Measurements from ENCODE around the gene TIMM8A.

The TIMM8A gene

GRCh38 chrX:101377547-101377946 is 29.0 kb upstream of the TIMM8A start:
- H3K9me3 ChIP-seq (ENCODE audit: low read length), result no peaks in the 10 kb centered on the region
- no peaks in the 10 kb centered on the region for H3K27me3 ChIP-seq (ENCODE audit: insufficient read depth, low read length)
- no peaks in the 10 kb centered on the region for H3K4me1 ChIP-seq (ENCODE audit: insufficient read depth, low read length)
- no peaks in the 10 kb centered on the region for H3K36me3 ChIP-seq (ENCODE audit: insufficient read depth, low read length)
- H3K4me3 ChIP-seq (ENCODE audit: low read length), result no peak overlapping the region
- H2AFZ ChIP-seq (ENCODE audit: low read depth, low read length), result no peak overlapping the region

DNA sequence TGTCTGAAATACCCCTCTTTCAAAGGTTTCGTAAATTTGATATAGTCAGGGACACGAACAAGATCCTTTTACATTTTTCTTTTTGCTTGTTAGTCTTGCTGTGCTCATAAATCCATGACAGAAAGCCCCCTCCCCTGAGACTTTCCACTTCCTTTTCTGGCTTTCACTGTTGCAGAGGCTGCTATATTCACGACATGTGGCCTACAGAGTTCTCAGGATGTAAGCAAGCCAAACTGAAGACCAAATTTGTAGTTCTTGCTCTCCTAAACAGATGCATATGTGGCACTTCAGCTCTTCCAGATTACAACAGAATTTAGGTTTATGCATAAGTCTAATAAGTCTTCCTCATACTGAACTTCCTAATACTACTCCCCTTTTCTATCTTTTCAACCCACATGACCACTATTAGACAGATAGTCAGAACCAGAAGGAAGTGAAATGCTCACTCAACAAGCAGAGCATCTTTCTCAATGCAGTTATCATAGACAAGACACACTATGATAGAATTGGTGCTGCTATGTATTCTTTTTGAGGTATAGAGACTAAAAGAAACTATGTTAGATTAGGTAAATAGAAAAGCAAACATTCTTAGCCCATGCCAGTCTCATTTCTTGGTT is 22.5 kb upstream of the TIMM8A start:
- H3K36me3 ChIP-seq (ENCODE audit: insufficient read depth, low read length), result no peaks in the 10 kb centered on the region
- H3K4me3 ChIP-seq (ENCODE audit: low read length), result no peak overlapping the region
- H3K9me3 ChIP-seq (ENCODE audit: low read length), result no peaks in the 10 kb centered on the region
- no peak overlapping the region for H2AFZ ChIP-seq (ENCODE audit: low read depth, low read length)
- no peaks in the 10 kb centered on the region for H3K4me1 ChIP-seq (ENCODE audit: insufficient read depth, low read length)
- H3K27me3 ChIP-seq (ENCODE audit: insufficient read depth, low read length), result no peaks in the 10 kb centered on the region

DNA sequence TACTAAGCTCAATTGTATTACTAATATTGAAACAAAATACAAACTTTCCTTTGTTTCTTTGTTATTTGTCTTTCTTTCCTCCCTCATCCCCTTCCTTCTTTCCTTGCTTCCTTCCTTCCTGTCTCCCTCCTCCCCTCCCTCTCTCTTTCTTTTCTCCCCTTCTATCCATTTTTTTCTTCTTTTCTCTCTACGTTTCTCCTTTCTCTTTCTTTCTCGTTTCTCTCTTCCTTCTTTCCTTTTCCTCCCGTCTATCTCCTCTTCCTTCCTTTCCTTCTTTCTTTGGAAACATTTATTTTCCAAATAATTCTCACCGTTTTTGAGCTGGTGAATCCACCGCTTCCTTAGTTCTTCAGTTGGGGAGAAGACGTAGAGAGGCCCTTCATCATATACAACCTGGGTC is 21.1 kb upstream of the TIMM8A start:
- Histone ChIP-seq H3K27me3 (ENCODE audit: insufficient read depth, low read length) (no peaks in the 10 kb centered on the region), H3K4me1 (ENCODE audit: insufficient read depth, low read length) (no peaks in the 10 kb centered on the region), H3K9me3 (ENCODE audit: low read length) (no peaks in the 10 kb centered on the region), H2AFZ (ENCODE audit: low read depth, low read length) (no peak overlapping the region), H3K36me3 (ENCODE audit: insufficient read depth, low read length) (no peaks in the 10 kb centered on the region), H3K4me3 (ENCODE audit: low read length) (no peak overlapping the region)

DNA sequence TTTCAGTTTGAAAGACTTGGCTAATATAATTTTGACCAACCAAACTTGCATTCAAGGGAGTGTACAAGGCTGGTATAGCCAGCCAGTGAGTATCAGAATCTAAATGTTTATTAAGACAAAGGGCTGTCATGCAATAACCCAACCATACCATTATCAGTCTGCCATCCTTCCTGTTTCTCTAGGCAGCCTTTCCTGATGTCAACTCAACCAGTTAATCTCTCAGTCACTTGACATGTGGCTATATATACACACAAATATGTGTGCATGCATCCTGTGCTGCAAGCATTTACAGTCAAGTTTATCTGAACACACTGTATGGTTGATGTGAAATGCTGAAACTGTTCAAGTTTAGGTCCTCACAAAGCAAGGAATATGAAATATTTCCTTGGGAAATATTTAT is 20.3 kb upstream of the TIMM8A start:
- no peaks in the 10 kb centered on the region for H3K36me3 ChIP-seq (ENCODE audit: insufficient read depth, low read length)

DNA sequence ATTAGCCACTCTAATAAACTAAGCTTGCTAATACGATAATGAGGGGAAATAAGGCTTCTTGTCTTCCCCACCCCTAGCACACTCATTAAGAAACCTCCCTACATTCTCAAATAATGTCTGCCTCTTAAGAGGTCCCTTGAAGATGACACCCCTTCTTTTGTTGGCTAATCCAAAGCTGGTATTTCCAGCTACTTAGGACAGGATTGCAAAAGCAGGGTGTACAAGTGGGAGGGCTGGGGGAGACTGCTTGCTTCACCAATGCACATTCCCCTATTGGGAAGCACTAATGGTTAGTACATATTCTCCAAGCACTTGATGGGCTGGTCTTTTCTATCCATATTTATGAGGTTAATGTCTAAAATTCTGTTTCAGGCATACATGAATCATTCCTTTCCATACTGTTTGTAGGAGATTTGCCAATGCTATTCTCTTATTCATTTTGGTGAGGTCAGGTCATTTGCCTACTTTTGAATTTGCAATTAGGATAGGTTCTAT is 16.8 kb upstream of the TIMM8A start:
- H3K36me3 ChIP-seq (ENCODE audit: insufficient read depth, low read length), result no peaks in the 10 kb centered on the region

More for the DNA sequence above, 20.3 kb upstream of the TIMM8A start:
- no peaks in the 10 kb centered on the region for H3K9me3 ChIP-seq (ENCODE audit: low read length)
- H3K27me3 ChIP-seq (ENCODE audit: insufficient read depth, low read length), result no peaks in the 10 kb centered on the region
- H3K4me3 ChIP-seq (ENCODE audit: low read length), result no peak overlapping the region
- no peaks in the 10 kb centered on the region for H3K4me1 ChIP-seq (ENCODE audit: insufficient read depth, low read length)
- no peak overlapping the region for H2AFZ ChIP-seq (ENCODE audit: low read depth, low read length)

GRCh38 chrX:101362757-101363156 is 14.2 kb upstream of the TIMM8A start:
- Histone ChIP-seq H3K27me3 (ENCODE audit: insufficient read depth, low read length) (no peaks in the 10 kb centered on the region), H3K4me1 (ENCODE audit: insufficient read depth, low read length) (no peaks in the 10 kb centered on the region)

More for the DNA sequence above, 16.8 kb upstream of the TIMM8A start:
- no peaks in the 10 kb centered on the region for H3K4me1 ChIP-seq (ENCODE audit: insufficient read depth, low read length)
- H3K27me3 ChIP-seq (ENCODE audit: insufficient read depth, low read length), result no peaks in the 10 kb centered on the region
- no peak overlapping the region for H3K4me3 ChIP-seq (ENCODE audit: low read length)
- no peak overlapping the region for H2AFZ ChIP-seq (ENCODE audit: low read depth, low read length)
- no peaks in the 10 kb centered on the region for H3K9me3 ChIP-seq (ENCODE audit: low read length)

DNA sequence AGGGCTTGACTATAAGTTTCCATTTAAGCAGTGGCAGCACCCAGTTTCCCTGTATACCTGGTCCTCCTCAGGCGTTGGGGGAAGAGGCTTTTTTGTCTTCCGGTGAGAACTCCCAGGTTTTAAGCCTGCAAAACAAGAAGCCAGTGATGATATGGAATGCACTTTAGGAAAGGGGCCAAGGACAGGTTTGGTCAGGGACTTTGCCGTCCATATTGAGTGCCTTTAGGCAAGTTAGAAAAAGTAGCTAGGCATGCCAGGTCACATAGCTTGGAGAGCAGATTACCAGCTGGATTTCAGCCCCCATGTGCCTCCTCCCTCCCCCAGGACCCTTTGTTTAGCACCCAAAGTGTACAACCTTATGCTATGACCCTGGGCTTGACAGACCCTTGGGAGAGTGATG is 13.6 kb upstream of the TIMM8A start:
- Histone ChIP-seq H3K9me3 (ENCODE audit: low read length) (no peaks in the 10 kb centered on the region), H3K27me3 (ENCODE audit: insufficient read depth, low read length) (no peaks in the 10 kb centered on the region), H2AFZ (ENCODE audit: low read depth, low read length) (no peak overlapping the region), H3K36me3 (ENCODE audit: insufficient read depth, low read length) (no peaks in the 10 kb centered on the region), H3K4me3 (ENCODE audit: low read length) (no peak overlapping the region), H3K4me1 (ENCODE audit: insufficient read depth, low read length) (no peaks in the 10 kb centered on the region)

More at GRCh38 chrX:101362757-101363156, 14.2 kb upstream of the TIMM8A start:
- Histone ChIP-seq H2AFZ (ENCODE audit: low read depth, low read length) (no peak overlapping the region), H3K9me3 (ENCODE audit: low read length) (no peaks in the 10 kb centered on the region), H3K36me3 (ENCODE audit: insufficient read depth, low read length) (no peaks in the 10 kb centered on the region), H3K4me3 (ENCODE audit: low read length) (no peak overlapping the region)

- Histone ChIP-seq H2AFZ (ENCODE audit: low read depth, low read length) (no peak overlapping the region), H3K4me3 (ENCODE audit: low read length) (no peak overlapping the region), H3K36me3 (ENCODE audit: insufficient read depth, low read length) (no peaks in the 10 kb centered on the region), H3K4me1 (ENCODE audit: insufficient read depth, low read length) (no peaks in the 10 kb centered on the region), H3K27me3 (ENCODE audit: insufficient read depth, low read length) (no peaks in the 10 kb centered on the region), H3K9me3 (ENCODE audit: low read length) (no peaks in the 10 kb centered on the region)
These were observed 11.8 kb upstream of the TIMM8A start for GRCh38 chrX:101360390-101360789.

DNA sequence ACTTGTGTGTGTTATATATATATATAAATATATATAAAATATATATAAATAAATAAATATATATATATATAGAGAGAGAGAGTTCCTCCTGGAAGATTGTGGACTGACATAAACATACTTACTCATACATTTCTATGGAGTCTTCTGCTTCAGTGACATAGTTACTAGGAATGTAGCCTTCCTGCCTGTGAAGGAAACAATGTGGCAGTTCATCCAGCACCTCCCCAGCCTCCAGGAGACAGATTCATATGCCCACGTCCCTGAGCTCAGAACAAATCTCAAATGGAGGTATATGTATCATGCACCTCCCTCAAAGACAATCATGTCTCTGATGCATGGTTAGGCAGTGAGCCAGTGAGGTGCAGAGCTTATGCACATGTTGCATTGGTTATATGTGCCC is 11.4 kb upstream of the TIMM8A start:
- no peaks in the 10 kb centered on the region for H3K4me1 ChIP-seq (ENCODE audit: insufficient read depth, low read length)
- H3K36me3 ChIP-seq (ENCODE audit: insufficient read depth, low read length), result no peaks in the 10 kb centered on the region
- H3K27me3 ChIP-seq (ENCODE audit: insufficient read depth, low read length), result no peaks in the 10 kb centered on the region

DNA sequence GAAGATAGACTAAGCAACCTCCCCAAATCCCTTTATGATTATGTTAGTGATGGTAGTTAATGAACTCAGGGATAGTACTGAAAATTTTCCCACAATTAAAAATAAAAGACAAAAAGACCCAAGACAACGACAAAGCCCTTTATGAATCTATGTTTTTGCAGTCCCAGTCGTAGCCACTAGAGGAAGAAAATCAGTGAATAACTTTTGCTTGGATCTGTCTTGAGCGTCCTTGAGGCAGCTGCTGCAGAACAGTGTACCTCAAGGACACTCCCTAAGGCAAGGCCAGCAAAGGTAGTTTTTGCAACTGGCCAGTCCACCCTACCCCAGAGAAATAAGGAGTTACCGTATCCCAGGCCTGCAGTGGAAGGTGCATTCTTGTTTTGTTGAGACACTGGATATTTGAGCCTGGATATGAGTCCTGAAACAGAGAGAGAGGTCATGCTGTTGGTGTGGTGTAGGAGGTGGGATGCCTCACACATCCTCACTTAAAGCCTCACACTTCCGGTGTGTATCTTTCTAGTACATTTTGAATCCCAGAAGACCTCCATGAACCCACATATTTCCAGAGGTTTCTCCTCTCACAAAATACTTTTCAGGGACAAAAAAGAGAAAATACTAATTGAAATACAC is 8.7 kb upstream of the TIMM8A start:
- no peak overlapping the region for H3K4me3 ChIP-seq (ENCODE audit: low read length)

More for the DNA sequence above, 11.4 kb upstream of the TIMM8A start:
- Histone ChIP-seq H3K4me3 (ENCODE audit: low read length) (no peak overlapping the region), H2AFZ (ENCODE audit: low read depth, low read length) (no peak overlapping the region), H3K9me3 (ENCODE audit: low read length) (no peaks in the 10 kb centered on the region)

GRCh38 chrX:101349193-101349562 is 636 bp upstream of the TIMM8A start:
- Histone ChIP-seq H3K27me3 (ENCODE audit: insufficient read depth, low read length) (no peaks in the 10 kb centered on the region), H3K9me3 (ENCODE audit: low read length) (no peaks in the 10 kb centered on the region), H2AFZ (ENCODE audit: low read depth, low read length) (peak overlapping the region; percentile 90), H3K4me3 (ENCODE audit: low read length) (peak overlapping the region; percentile 64), H3K36me3 (ENCODE audit: insufficient read depth, low read length) (no peaks in the 10 kb centered on the region), H3K4me1 (ENCODE audit: insufficient read depth, low read length) (peaks cover 9% of the 10 kb centered on the region)

More for the DNA sequence above, 8.7 kb upstream of the TIMM8A start:
- no peaks in the 10 kb centered on the region for H3K27me3 ChIP-seq (ENCODE audit: insufficient read depth, low read length)
- H3K4me1 ChIP-seq (ENCODE audit: insufficient read depth, low read length), result no peaks in the 10 kb centered on the region
- no peaks in the 10 kb centered on the region for H3K36me3 ChIP-seq (ENCODE audit: insufficient read depth, low read length)
- H2AFZ ChIP-seq (ENCODE audit: low read depth, low read length), result no peak overlapping the region
- no peaks in the 10 kb centered on the region for H3K9me3 ChIP-seq (ENCODE audit: low read length)

DNA sequence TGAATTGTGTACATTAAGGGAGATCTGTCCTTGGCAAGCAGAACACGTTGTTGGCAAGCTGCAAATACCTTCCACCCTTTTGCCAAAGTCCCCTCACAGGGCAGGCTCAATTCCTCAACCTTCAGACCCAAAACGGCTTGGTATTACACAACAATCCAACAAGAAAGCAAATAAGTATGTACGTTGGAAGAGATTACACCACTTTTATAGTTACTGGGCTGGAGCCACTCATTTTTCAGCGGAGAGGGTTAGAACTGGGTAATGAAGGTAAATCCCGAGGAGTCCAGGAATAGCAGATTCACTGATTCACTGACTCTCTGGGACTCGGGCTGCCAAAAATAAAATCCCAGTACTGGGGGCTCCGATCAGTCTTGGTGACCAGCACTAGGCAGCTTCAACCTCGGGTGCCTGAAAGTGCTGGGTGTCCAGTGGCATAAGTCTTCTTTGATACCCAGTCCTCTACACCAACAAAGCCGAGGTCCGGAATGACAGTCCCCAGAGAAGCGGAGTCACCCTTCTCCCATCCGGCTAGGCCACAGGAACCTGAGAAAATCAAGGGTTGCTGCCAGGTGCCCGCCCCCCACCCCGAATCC is 587 bp downstream of the TIMM8A start:
- Histone ChIP-seq H3K4me1 (ENCODE audit: insufficient read depth, low read length) (peaks cover 9% of the 10 kb centered on the region), H2AFZ (ENCODE audit: low read depth, low read length) (peak overlapping the region; percentile 90), H3K4me3 (ENCODE audit: low read length) (peak overlapping the region; percentile 64), H3K9me3 (ENCODE audit: low read length) (no peaks in the 10 kb centered on the region), H3K36me3 (ENCODE audit: insufficient read depth, low read length) (no peaks in the 10 kb centered on the region), H3K27me3 (ENCODE audit: insufficient read depth, low read length) (no peaks in the 10 kb centered on the region)

DNA sequence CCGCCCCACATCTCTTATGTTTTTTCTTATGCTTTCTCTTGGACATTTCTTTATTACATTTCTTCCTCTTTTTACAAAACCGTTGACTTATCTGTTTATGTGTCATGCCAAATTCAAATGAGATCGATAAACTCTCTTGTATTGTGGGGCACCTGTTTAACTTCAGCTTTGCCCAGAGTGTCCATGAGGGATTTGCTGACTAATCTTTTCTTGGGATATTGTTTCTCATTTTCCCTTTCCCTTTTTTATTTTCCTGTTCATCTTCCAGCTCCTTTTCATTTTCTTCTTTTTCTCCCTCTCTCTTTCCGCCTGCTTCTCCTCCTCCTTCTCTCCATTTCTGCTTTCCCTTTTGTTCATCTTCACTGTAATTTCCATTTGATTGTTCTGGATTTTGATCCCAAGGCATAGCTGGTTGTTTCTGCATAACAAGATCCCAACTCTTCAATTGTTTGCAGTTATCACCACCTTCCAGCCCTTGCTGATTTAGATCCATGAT is 10.7 kb downstream of the TIMM8A start:
- H2AFZ ChIP-seq (ENCODE audit: low read depth, low read length), result no peak overlapping the region
- no peaks in the 10 kb centered on the region for H3K4me1 ChIP-seq (ENCODE audit: insufficient read depth, low read length)
- H3K4me3 ChIP-seq (ENCODE audit: low read length), result no peak overlapping the region
- no peaks in the 10 kb centered on the region for H3K9me3 ChIP-seq (ENCODE audit: low read length)
- H3K36me3 ChIP-seq (ENCODE audit: insufficient read depth, low read length), result no peaks in the 10 kb centered on the region
- H3K27me3 ChIP-seq (ENCODE audit: insufficient read depth, low read length), result no peaks in the 10 kb centered on the region
